GM21717 (cell line): Measurements from ENCODE around the gene ARSG.
"Not testable (repeated sequence)": the region's sequence is repeated elsewhere in the genome, so short reads cannot be mapped to it uniquely, and the experiment has no call there.

ENCODE experiments used
- ATAC-seq: cut with Tn5 transposase; IDR thresholded peaks from one replicate; pipeline ENCODE4 v1.9.1; 2021; ENCODE audit warnings: mild to moderate bottlenecking, moderate library complexity; ENCODE audit not compliant: unreplicated experiment

ARSG gene

GRCh38 chr17:68391561-68392268 is 100.4 kb downstream of the ARSG start:
- no peak for ATAC-seq

DNA sequence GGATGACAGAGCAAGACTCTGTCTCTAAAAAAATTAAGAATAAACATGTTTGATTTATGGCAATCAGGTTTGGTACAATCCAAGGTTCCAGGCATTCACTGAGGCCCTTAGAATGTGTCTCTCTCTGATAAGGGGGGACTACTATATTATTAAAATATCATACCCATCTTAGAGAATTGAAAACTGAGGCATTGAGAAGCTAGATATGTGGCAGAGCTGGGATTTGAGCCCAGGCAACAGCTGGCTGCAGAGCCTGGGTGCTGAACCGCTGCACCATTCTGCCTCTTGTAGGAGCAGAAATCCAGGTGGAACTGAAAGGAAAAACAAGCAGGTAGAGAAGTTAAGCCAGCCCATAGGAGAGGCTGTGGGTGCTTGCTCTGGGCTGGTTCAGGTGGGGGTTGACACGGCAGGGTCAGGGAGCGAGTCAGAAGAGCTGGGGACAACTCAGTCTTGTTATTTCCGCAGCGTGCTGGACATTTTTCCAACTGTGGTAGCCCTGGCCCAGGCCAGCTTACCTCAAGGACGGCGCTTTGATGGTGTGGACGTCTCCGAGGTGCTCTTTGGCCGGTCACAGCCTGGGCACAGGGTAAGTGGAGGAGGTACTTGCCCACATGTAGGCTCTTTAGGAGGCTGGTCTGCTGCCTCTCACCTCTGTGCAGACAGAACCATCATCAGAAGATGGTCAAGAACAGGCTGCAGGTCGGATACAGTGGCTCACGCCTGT is 103.5 kb downstream of the ARSG start:
- ATAC-seq: no peak

DNA sequence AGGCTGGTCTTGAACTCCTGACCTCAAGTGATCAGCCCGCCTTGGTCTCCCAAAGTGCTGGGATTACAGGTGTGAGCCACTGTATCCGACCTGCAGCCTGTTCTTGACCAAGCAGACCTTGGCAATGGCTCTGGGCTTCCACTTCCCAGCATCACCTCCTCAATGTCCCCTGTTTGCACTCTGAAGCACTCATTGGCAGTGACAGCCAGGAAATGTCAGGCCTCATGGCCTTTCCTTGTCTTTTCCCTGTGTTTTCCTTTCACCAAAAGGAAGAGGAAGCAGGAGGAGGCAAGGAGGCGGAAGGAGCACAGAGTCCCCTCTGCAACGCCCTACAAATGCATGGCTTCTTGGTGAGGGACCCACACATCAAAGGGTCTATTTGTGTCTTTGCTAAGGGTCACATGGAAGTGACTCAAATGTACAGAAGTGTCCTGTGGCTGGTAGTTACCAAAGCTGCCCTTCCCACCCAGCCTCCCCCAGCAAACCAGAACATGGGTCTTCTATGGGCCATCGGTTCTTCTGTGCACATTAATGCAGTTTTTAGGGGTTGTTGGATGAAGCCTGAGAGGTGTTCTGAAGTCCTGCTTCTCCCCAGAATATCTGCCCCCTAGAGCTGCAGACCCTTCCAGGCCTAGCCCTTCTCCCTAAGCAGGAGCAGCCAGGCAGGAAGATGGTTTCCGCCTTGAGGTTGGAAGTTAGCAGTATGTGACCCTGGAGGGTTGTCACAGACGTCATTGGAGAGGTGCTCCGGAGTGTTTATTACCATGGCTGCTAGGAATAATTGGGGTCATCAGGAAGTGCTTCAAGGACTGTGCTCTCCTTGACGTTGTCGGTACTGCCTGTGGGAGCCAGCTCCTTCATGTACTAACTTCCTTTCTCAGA is 105.2 kb downstream of the ARSG start:
- no peak for ATAC-seq

DNA sequence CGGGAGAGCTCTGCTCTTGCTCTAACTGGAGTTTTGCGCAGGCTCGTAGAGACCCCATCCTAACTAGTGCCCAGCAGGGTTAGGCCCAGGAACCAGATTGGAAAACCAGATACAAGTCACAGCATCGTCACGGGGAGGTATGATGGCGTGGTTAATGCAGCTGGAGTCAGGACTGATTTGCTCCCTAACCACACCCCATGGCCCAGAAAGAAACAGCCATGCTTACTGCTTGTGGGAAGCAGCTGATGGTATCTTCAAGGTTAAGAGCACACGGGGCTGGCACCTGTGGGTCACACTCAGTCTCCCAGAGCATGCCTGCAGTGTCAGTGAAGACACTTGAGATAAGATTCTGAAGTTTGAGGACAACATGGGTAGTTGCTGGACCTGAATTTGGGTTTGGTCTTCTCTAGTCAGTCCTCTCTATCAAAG is 105.8 kb downstream of the ARSG start:
- ATAC-seq: no peak

- peak; percentile 66 for ATAC-seq
Measured at GRCh38 chr17:68398691-68399637, 107.7 kb downstream of the ARSG start.

- no peak for ATAC-seq
Measured at GRCh38 chr17:68399638-68400403, 108.5 kb downstream of the ARSG start.

DNA sequence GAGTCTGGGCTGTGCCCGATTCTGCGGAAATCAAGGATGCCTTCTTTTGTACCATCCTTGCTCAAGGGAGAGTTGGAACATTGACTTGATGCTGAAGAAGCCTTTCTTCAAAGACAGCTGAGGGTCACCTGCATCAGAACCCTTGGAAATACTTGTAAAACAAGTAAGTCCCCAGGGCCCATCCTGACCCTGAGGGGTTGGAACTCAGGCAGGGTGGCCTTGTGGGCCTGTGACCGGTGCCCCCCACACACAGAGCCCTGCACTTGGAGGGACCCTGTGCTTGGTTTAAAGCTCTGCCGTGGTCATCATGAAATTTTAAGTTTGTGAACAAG is 109.1 kb downstream of the ARSG start:
- ATAC-seq: no peak

GRCh38 chr17:68401288-68401687 is 110.0 kb downstream of the ARSG start:
- ATAC-seq: no peak

GRCh38 chr17:68403122-68403521 is 111.8 kb downstream of the ARSG start:
- ATAC-seq: no peak

GRCh38 chr17:68403837-68404236 is 112.5 kb downstream of the ARSG start:
- not testable (repeated sequence) for ATAC-seq

DNA sequence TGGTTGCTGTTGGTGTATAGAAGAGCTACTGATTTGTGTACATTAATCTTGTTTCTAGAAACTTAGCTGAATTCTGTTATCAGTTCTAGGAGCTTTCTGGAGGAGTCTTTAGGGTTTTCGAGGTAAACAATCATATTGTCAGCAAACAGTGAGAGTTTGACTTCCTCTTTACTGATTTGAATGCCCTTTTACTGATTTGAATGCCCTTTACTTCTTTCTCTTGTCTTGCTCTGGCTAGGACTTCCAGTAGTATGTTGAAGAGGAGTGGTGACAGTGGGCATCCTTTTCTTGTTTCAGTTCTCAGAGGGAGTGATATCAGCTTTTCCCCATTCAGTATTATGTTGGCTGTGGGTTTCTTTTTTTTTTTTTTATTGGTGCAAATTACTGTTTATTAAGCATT is 116.4 kb downstream of the ARSG start:
- not testable (repeated sequence) for ATAC-seq

DNA sequence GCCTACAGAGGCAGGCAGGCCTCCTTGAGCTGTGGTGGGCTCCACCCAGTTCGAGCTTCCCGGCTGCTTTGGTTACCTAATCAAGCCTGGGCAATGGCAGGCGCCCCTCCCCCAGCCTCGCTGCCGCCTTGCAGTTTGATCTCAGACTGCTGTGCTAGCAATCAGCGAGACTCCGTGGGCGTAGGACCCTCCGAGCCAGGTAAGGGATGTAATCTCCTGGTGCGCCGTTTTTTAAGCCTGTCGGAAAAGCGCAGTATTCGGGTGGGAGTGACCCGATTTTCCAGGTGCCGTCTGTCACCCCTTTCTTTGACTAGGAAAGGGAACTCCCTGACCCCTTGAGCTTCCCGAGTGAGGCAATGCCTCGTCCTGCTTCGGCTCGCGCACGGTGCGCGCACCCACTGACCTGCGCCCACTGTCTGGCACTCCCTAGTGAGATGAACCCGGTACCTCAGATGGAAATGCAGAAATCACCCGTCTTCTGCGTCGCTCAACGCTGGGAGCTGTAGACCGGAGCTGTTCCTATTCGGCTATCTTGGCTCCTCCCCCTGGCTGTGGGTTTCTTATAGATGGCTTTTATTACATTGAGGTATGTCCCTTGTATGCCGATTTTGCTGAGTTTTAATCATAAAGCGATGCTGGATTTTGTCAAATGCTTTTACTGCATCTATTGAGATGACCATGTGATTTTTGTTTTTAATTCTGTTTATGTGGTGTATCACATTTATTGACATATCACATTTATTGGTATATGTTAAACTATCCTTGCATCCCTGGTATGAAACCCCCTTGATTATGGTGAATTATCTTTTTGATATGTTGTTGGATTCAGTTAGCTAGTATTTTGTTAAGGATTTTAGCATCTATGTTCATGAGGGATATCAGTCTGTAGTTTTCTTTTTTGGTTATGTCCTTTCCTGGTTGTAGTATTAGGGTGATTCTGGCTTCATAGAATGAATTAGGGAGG is 122.6 kb downstream of the ARSG start:
- ATAC-seq: not testable (repeated sequence)

DNA sequence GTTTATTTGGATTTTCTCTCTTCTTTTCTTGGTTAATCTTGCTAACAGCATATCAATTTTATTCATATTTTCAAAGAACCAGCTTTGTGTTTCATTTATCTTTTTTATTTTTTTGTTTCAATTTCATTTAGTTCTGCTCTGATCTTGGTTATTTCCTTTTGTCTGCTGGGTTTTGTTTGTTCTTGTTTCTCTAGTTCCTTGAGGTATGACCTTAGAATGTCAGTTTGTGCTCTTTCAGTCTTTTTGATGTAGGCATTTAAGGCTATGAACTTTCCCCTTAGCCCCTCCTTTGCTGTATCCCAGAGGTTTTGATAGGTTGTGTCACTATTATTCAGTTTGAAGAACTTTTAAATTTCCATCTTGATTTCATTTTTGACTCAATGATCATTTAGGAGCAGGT is 123.6 kb downstream of the ARSG start:
- ATAC-seq: not testable (repeated sequence)

- ATAC-seq: no peak
Measured at GRCh38 chr17:68417317-68417716, 126.0 kb downstream of the ARSG start.

- ATAC-seq: no peak
Measured at GRCh38 chr17:68418876-68419275, 127.6 kb downstream of the ARSG start.

DNA sequence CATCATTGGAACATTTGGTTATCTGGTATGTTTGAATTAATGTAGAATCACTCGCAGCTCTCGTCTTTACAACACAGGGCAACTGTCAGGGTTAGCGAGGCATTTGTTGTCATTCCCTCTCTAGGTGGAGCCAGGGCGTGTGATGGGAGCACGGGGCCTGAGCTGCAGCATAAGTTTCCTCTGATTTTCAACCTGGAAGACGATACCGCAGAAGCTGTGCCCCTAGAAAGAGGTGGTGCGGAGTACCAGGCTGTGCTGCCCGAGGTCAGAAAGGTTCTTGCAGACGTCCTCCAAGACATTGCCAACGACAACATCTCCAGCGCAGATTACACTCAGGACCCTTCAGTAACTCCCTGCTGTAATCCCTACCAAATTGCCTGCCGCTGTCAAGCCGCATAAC is 128.8 kb downstream of the ARSG start:
- ATAC-seq: no peak

DNA sequence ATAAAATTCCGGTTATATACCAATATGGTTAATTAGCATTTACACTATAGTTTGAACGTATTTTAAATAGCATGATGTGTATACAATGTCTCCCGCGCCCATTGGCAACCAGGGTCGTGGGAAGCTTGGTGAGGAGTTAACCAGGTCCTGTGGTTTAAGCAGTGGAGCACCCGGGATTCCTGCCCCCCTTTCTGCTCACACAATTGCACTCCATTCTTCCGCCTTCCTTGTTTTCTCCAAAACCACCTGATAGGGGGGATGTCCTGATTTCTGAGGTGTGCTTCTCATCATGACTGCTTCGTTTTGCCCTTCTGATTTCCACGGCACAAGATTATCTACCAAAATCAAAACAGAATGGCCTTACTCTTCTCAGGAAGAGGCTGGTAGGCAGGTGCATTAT is 130.2 kb downstream of the ARSG start:
- ATAC-seq: no peak

GRCh38 chr17:68422821-68423220 is 131.5 kb downstream of the ARSG start:
- no peak for ATAC-seq

DNA sequence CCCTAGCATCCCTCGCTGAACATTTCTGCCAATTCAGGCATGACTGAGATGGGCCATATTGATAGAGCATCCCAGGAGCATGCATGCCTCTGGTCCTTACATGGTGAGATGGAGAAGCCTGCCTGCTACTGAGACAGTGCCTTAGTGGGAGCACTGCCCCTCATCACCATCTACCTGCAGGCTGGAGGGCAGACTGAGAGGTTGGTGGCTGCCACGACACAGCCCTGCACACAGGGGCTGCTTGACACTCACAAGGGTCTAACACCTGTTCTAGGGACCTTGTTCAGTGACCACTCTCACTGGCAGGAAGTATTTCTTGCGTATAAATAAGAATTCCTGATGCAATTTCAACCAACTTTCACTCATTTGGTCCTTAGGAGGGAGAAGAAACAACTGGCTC is 132.0 kb downstream of the ARSG start:
- ATAC-seq: no peak
